Measurements from ENCODE around the gene CAMSAP1.

The CAMSAP1 gene

DNA sequence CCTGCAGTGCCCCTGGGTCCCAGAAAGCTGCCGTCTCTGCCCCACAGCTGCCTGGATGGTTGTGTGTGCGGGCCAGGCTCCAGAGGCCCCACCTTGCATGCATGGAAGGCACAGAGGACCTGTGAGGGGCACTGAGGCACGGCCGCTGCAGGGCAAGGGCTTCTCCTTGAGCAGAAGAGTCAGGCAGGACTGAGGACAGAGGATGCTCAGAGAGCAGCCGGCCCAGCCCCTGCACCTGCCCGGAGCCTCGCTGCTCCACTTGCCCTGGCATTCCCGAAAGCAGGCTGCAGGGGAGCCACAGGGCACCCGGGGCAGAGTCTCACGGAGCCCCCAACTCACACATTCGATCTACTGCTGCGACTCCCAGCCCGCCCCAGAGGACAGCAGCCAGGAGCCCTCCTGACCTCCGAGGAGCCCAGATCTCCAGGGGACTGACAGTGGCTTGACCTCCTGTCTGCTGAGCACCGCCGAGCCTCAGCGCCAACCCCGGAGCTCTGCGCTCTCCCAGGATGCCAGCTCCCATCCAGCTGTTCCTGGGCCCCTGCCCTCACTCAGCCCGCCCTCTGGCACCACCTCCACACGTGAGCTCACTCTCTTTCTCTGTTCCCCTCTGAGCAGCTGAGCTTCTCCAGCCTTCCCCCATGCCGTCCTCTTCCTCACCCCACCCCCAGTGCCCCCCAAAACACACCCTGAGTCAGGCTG lies 110.4 kb downstream of the CAMSAP1 start:
- H3K9me3 ChIP-seq (ENCODE audit: insufficient read depth, low read length), result no peaks in the 10 kb centered on the region
- H3K27me3 ChIP-seq (ENCODE audit: insufficient read depth, insufficient read length), result no peaks in the 10 kb centered on the region
- no peak overlapping the region for H3K9ac ChIP-seq (ENCODE audit: insufficient read length, low read depth)
- TF ChIP-seq SUZ12 (IDR thresholded peaks at IDR 0.05; ENCODE audit: extremely low read depth, insufficient read depth, insufficient read length) (no peak), ZNF274 (IDR thresholded peaks at IDR 0.05; ENCODE audit: low read depth, low read length) (no peak), YY1 (IDR thresholded peaks at IDR 0.05; ENCODE audit: insufficient read depth, insufficient read length) (no peak)
- no peak overlapping the region for H3K4me3 ChIP-seq (ENCODE audit: insufficient read length, low read depth)
- DNase-seq (ENCODE audit: low read depth, low spot score), result no peak
- H3K4me1 ChIP-seq (ENCODE audit: insufficient read depth, insufficient read length), result peaks cover 14% of the 10 kb centered on the region
- no peaks in the 10 kb centered on the region for H3K36me3 ChIP-seq (ENCODE audit: insufficient read depth, insufficient read length, low read length)

DNA sequence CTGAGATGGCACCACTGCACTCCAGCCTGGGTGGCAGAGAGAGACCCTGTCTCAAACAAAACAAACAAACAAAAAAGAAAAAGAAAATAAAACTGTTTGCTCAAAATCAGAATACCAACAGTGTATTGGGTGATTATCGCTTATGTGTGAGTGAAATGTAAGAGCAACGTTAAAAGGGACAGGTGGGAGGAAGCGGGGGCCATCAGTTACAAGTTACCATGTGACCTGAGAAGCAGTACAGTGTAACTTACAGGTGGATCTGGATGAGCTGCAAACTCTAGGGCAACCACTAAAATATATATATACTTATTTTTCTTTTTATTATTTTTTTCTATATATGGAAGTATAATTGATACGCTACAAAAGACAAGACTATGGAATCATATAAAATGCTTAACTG lies 112.0 kb downstream of the CAMSAP1 start:
- Histone ChIP-seq H3K4me3 (ENCODE audit: insufficient read length, low read depth) (no peak overlapping the region), H3K4me1 (ENCODE audit: insufficient read depth, insufficient read length) (peaks cover 14% of the 10 kb centered on the region), H3K36me3 (ENCODE audit: insufficient read depth, insufficient read length, low read length) (no peaks in the 10 kb centered on the region), H3K9me3 (ENCODE audit: insufficient read depth, low read length) (no peaks in the 10 kb centered on the region), H3K27me3 (ENCODE audit: insufficient read depth, insufficient read length) (no peaks in the 10 kb centered on the region), H3K9ac (ENCODE audit: insufficient read length, low read depth) (no peak overlapping the region)
- DNase-seq (ENCODE audit: low read depth, low spot score), result no peak
- no peak for TF ChIP-seq YY1 (IDR thresholded peaks at IDR 0.05; ENCODE audit: insufficient read depth, insufficient read length)
- TF ChIP-seq SUZ12 (IDR thresholded peaks at IDR 0.05; ENCODE audit: extremely low read depth, insufficient read depth, insufficient read length), result no peak
- TF ChIP-seq ZNF274 (IDR thresholded peaks at IDR 0.05; ENCODE audit: low read depth, low read length), result no peak

DNA sequence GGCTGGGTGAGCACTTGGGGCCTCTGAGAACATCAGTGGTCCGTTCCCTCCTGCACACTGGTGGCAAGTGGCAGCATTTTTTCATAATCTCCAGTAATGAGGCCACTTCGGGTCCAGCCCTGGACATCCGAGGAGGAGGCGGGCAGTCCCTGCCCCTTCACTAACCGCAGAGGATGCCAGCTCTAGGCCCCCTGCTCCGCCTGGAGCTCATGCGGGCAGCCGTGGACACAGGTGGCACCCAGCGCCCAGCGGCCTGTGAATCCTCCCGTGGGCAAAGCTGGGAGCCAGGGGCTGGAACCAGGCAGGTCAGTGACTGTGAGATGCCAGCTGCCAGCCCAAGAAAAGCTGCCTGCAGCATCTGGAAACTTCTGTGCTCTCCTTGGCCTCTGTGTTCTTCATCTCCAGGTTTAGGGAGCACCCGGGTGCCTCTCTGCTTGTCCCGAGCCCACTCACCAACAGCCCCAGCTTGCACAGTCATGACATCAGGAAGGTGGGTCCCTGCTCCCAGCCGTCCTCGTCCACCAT lies 112.9 kb downstream of the CAMSAP1 start:
- TF ChIP-seq YY1 (IDR thresholded peaks at IDR 0.05; ENCODE audit: insufficient read depth, insufficient read length) (no peak), SUZ12 (IDR thresholded peaks at IDR 0.05; ENCODE audit: extremely low read depth, insufficient read depth, insufficient read length) (no peak), ZNF274 (IDR thresholded peaks at IDR 0.05; ENCODE audit: low read depth, low read length) (no peak)
- Histone ChIP-seq H3K4me1 (ENCODE audit: insufficient read depth, insufficient read length) (peaks cover 14% of the 10 kb centered on the region), H3K9me3 (ENCODE audit: insufficient read depth, low read length) (no peaks in the 10 kb centered on the region), H3K9ac (ENCODE audit: insufficient read length, low read depth) (no peak overlapping the region), H3K27me3 (ENCODE audit: insufficient read depth, insufficient read length) (no peaks in the 10 kb centered on the region), H3K36me3 (ENCODE audit: insufficient read depth, insufficient read length, low read length) (no peaks in the 10 kb centered on the region), H3K4me3 (ENCODE audit: insufficient read length, low read depth) (no peak overlapping the region)
- DNase-seq (ENCODE audit: low read depth, low spot score), result no peak

DNA sequence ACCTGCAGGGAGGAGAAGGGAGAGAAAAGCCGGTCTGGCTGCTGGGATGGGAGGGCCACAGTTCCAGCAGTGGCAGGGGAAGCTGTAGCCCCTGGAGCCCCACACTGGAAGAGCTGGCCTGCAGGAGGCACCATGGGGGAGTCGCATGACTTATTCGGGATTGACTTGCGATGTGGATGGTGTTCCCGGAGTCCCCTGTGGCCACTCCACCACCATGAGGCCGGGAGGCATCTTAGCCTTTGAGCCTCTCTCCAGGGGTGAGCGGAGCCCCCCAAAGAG lies 113.3 kb downstream of the CAMSAP1 start:
- H3K4me1 ChIP-seq (ENCODE audit: insufficient read depth, insufficient read length), result peaks cover 14% of the 10 kb centered on the region
- DNase-seq (ENCODE audit: low read depth, low spot score), result no peak
- no peaks in the 10 kb centered on the region for H3K9me3 ChIP-seq (ENCODE audit: insufficient read depth, low read length)
- H3K4me3 ChIP-seq (ENCODE audit: insufficient read length, low read depth), result no peak overlapping the region
- TF ChIP-seq SUZ12 (IDR thresholded peaks at IDR 0.05; ENCODE audit: extremely low read depth, insufficient read depth, insufficient read length) (no peak), ZNF274 (IDR thresholded peaks at IDR 0.05; ENCODE audit: low read depth, low read length) (no peak), YY1 (IDR thresholded peaks at IDR 0.05; ENCODE audit: insufficient read depth, insufficient read length) (no peak)
- H3K27me3 ChIP-seq (ENCODE audit: insufficient read depth, insufficient read length), result no peaks in the 10 kb centered on the region
- H3K9ac ChIP-seq (ENCODE audit: insufficient read length, low read depth), result no peak overlapping the region
- H3K36me3 ChIP-seq (ENCODE audit: insufficient read depth, insufficient read length, low read length), result no peaks in the 10 kb centered on the region

DNA sequence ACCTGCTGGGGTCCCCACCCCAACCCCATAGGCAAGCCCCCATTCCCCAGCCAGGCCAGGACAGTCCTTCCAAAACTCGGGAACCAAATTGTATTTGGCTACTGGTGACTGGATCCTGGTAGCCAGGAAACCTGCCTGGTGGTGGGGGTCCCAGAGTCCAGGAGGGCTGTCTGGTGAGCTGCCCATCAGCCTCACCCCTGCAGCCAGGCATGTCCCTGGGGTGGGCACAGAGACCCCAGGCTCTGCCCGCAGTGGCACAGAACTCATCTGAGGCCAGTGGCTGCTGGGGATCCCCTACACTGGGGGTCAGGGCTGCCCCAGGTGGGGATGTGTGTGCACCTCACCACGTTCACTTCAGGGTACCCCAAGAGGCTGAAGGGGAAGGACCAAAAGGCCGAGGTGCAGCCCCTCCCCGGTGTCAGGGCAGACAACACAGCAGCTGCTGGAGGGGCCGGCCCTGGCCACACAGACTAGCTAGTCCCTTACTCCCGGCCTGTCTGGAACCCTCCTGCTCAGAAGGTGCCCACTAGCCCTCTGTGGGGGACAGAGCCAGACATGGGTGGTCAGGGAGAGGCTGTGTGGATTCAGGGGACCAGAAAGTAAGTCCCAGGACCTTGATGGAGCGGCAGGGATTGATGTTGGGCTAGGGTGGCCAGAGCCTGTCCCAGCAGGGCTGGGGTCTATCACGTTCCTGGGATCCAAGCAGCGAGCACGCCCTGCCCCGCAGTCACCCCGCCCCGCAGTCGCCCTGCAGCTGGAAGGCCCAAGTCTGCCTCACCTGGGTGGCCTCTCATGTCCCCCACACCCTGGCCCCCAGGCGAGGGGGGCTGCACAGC lies 113.9 kb downstream of the CAMSAP1 start:
- H3K4me1 ChIP-seq (ENCODE audit: insufficient read depth, insufficient read length), result peaks cover 13% of the 10 kb centered on the region
- H3K36me3 ChIP-seq (ENCODE audit: insufficient read depth, insufficient read length, low read length), result no peaks in the 10 kb centered on the region
- TF ChIP-seq SUZ12 (IDR thresholded peaks at IDR 0.05; ENCODE audit: extremely low read depth, insufficient read depth, insufficient read length) (no peak), YY1 (IDR thresholded peaks at IDR 0.05; ENCODE audit: insufficient read depth, insufficient read length) (no peak), ZNF274 (IDR thresholded peaks at IDR 0.05; ENCODE audit: low read depth, low read length) (no peak)
- H3K9ac ChIP-seq (ENCODE audit: insufficient read length, low read depth), result peak overlapping the region; percentile 26
- no peak for DNase-seq (ENCODE audit: low read depth, low spot score)
- H3K4me3 ChIP-seq (ENCODE audit: insufficient read length, low read depth), result no peak overlapping the region
- no peaks in the 10 kb centered on the region for H3K27me3 ChIP-seq (ENCODE audit: insufficient read depth, insufficient read length)
- H3K9me3 ChIP-seq (ENCODE audit: insufficient read depth, low read length), result no peaks in the 10 kb centered on the region

DNA sequence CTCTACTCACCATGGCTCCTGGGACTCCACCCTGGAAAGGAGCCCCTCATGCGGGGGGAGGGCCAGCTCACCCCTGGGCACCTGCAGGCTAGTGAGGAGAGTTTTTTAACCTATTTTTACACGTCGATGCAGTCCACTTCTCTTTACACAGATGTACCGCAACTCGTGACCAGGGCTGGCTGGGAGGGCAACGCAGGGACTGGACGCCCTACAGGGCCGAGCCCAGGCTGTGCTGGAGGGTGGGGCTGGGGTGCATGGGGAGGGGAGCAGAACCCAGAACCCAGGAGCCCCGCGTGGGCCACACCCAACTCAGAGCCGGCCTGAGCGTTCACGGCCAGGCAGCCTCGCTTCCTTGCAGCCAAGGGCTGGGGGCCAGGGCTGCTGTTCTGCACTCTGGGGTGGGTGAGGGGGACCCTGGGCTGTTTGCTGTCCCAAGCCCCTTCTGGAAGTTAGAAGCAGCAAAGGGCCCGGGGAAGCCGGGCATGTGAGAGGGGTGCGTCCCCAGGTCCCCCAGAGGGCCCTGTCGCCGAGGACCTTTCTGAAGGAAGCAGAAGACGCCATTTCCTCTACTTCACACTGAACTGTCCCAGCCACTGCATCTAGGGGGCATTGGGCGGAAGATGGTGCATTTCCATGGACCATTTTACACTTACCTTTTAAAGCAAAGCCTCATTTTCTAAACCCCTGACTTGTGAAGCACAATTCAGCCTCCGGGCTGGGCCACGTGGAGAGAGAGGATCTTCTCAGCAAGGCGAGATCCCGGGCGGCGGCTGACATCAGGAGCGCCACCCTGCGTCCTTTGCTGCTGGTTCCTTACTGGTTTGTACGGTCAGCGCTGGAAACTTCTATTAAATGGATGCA lies 114.8 kb downstream of the CAMSAP1 start:
- H3K27me3 ChIP-seq (ENCODE audit: insufficient read depth, insufficient read length), result no peaks in the 10 kb centered on the region
- no peaks in the 10 kb centered on the region for H3K9me3 ChIP-seq (ENCODE audit: insufficient read depth, low read length)
- no peak for DNase-seq (ENCODE audit: low read depth, low spot score)
- no peak overlapping the region for H3K9ac ChIP-seq (ENCODE audit: insufficient read length, low read depth)
- H3K36me3 ChIP-seq (ENCODE audit: insufficient read depth, insufficient read length, low read length), result no peaks in the 10 kb centered on the region
- no peak for TF ChIP-seq ZNF274 (IDR thresholded peaks at IDR 0.05; ENCODE audit: low read depth, low read length)
- no peak for TF ChIP-seq YY1 (IDR thresholded peaks at IDR 0.05; ENCODE audit: insufficient read depth, insufficient read length)
- no peak for TF ChIP-seq SUZ12 (IDR thresholded peaks at IDR 0.05; ENCODE audit: extremely low read depth, insufficient read depth, insufficient read length)
- peaks cover 5% of the 10 kb centered on the region for H3K4me1 ChIP-seq (ENCODE audit: insufficient read depth, insufficient read length)
- H3K4me3 ChIP-seq (ENCODE audit: insufficient read length, low read depth), result no peak overlapping the region
